B cell (primary cell): ENCODE measurements around the gene FHIT.

Experiments
- CTCF ChIP-seq: fragments of 200-600 bp; IDR thresholded peaks from one replicate; pipeline ENCODE4 v1.8.0; 2022; ENCODE audit warnings: antibody characterized with exemption, mild to moderate bottlenecking
- EZH2 ChIP-seq: IDR thresholded peaks from 2 replicates; pipeline ENCODE4 v1.6.1; 2012; ENCODE audit warnings: borderline replicate concordance, low read depth, mild to moderate bottlenecking, moderate library complexity, low read length; ENCODE audit not compliant: insufficient read depth, poor library complexity, severe bottlenecking

DNA sequence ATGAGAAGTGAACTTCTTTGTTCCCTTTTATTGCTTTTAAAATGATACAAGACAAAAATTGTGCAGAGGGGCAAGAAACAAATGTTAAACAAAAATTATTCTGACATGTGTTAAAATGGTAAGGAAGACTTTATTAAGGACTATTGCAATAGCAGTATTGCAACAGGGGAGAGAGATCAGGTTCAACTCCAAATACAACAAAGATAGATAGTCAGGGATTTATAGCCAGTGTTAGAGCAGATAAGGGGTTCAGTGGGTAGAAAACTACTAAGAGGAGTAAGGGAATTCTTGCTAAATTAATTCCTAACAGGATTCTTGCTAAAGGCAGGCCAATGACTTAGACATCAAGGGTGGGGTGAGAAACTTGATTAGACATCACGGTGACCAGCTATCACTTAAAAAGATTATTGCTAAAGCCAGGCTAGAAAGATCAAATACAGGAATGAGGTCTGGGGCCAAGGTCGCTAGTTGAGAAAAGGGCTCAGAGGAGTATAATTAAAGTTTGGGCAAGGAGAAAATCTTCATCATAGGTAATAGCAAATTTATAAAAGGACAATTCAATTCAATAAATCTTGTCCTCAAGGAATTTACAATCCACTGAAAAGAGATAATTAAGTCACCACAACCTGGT lies 81.5 kb downstream of the FHIT start:
- TF ChIP-seq CTCF = no peak
- no peak for TF ChIP-seq EZH2
